Naive thymus-derived CD4-positive, alpha-beta T cell (primary cell): ENCODE measurements around the gene IKZF1. TPM values are rescaled to one million over a fixed set of nuclear protein-coding genes. Genes with fewer than 3 reads are reported as not detected.

Experiments
- ATAC-seq: fragments of 150-1000 bp; cut with Tn5 transposase; 2 replicates; pipeline ENCODE4 v1.10.0; 2021; ENCODE audit warnings: mild to moderate bottlenecking, moderate library complexity
- CTCF ChIA-PET: fragments of 350-600 bp; sonication (Branson Sonifier 250); formaldehyde crosslinking; loops from one replicate; lab custom pipeline; 2021; ENCODE audit warnings: antibody characterized with exemption; lab: Charles Lee
- POLR2A ChIA-PET: fragments of 350-600 bp; sonication (Branson Sonifier 250); formaldehyde crosslinking; loops from one replicate; lab custom pipeline; 2021; ENCODE audit warnings: antibody characterized with exemption, inconsistent platforms; lab: Charles Lee
- DNase-seq, 9 donors: peaks; one replicate each; pipeline versions ENCODE4 v3.0.0 to v3.0.0-alpha.2; 2020 to 2022; ENCODE audit warnings: mixed read lengths in 1 of 9
- H3K27ac ChIP-seq: one replicate; pipeline ENCODE4 v1.7.0; 2013; ENCODE audit warnings: mild to moderate bottlenecking, low read depth, low read length, moderate library complexity
- H3K27me3 ChIP-seq, 2 donors: one replicate each; pipeline ENCODE4 v1.7.0; 2013; ENCODE audit warnings: low read length in 2 of 2, mild to moderate bottlenecking in 2 of 2, moderate library complexity in 2 of 2; ENCODE audit not compliant: control insufficient read depth in 2 of 2, insufficient read depth in 2 of 2
- H3K36me3 ChIP-seq, 3 experiments: 1 replicate in 2 of 3; 2 replicates in 1 of 3; pipeline ENCODE4 v1.7.0; 2013; ENCODE audit warnings: low read length in 3 of 3, mild to moderate bottlenecking in 3 of 3, moderate library complexity in 1 of 3; ENCODE audit not compliant: insufficient read depth in 3 of 3, control insufficient read depth in 2 of 3
- H3K4me1 ChIP-seq, 2 donors: one replicate each; pipeline ENCODE4 v1.7.0; 2013; ENCODE audit warnings: low read length in 2 of 2, mild to moderate bottlenecking in 2 of 2, moderate library complexity in 1 of 2; ENCODE audit not compliant: control insufficient read depth in 2 of 2, insufficient read depth in 2 of 2
- H3K4me3 ChIP-seq: 2 replicates; pipeline ENCODE4 v1.7.0; 2013; ENCODE audit warnings: mild to moderate bottlenecking, low read length
- H3K9me3 ChIP-seq, 3 experiments: 1 replicate in 2 of 3; 2 replicates in 1 of 3; pipeline ENCODE4 v1.7.0; 2013; ENCODE audit warnings: low read length in 3 of 3; ENCODE audit not compliant: control insufficient read depth in 2 of 3
- H3K27ac Mint-ChIP-seq, 9 donors: one replicate each; pipeline ENCODE4 v1.8.0; 2020 to 2022; ENCODE audit warnings: mixed read lengths in 9 of 9, mild to moderate bottlenecking in 8 of 9, moderate library complexity in 5 of 9, inconsistent platforms in 2 of 9
- H3K27me3 Mint-ChIP-seq, 5 donors: one replicate each; pipeline ENCODE4 v1.8.0; 2021 to 2022; ENCODE audit warnings: mixed read lengths in 5 of 5, mild to moderate bottlenecking in 1 of 5
- H3K36me3 Mint-ChIP-seq, 5 donors: one replicate each; pipeline ENCODE4 v1.8.0; 2020 to 2022; ENCODE audit warnings: mixed read lengths in 5 of 5, mild to moderate bottlenecking in 3 of 5, inconsistent platforms in 1 of 5
- H3K4me1 Mint-ChIP-seq, 7 donors: one replicate each; pipeline ENCODE4 v1.8.0; 2020 to 2022; ENCODE audit warnings: mixed read lengths in 7 of 7, mild to moderate bottlenecking in 3 of 7, inconsistent platforms in 1 of 7
- H3K4me3 Mint-ChIP-seq, 10 donors: one replicate each; pipeline ENCODE4 v1.8.0; 2020 to 2022; ENCODE audit warnings: mild to moderate bottlenecking in 10 of 10, mixed read lengths in 10 of 10, moderate library complexity in 6 of 10, inconsistent platforms in 2 of 10
- H3K9me3 Mint-ChIP-seq, 11 donors: one replicate each; pipeline ENCODE4 v1.8.0; 2020 to 2022; ENCODE audit warnings: mixed read lengths in 11 of 11, mild to moderate bottlenecking in 4 of 11, inconsistent platforms in 1 of 11, moderate library complexity in 1 of 11
- intact Hi-C, 2 donors: fragments of 100-400 bp; cut with micrococcal nuclease; formaldehyde crosslinking; loops; one replicate each; pipeline ENCODE4 v1.15.1; 2023
- polyA plus RNA-seq, 2 donors: library from polyadenylated mRNA; unstranded; fragments of 300-500 nt; fragmentation: Illumina TruSeq; gene quantifications; one replicate each; pipeline ENCODE4 v1.2.3, GENCODE V29; 2021
- total RNA-seq, 6 experiments: library from RNA in 5 of 6; stranded (reverse) in 5 of 6; gene quantifications; 1 replicate in 5 of 6; 2 replicates in 1 of 6; pipeline ENCODE4 v1.2.3 and lab custom pipeline; 2021 to 2026

IKZF1 gene
- total and polyA plus RNA-seq, 7 experiments from 2014 or later = 258 to 548 (median 434) TPM

DNA sequence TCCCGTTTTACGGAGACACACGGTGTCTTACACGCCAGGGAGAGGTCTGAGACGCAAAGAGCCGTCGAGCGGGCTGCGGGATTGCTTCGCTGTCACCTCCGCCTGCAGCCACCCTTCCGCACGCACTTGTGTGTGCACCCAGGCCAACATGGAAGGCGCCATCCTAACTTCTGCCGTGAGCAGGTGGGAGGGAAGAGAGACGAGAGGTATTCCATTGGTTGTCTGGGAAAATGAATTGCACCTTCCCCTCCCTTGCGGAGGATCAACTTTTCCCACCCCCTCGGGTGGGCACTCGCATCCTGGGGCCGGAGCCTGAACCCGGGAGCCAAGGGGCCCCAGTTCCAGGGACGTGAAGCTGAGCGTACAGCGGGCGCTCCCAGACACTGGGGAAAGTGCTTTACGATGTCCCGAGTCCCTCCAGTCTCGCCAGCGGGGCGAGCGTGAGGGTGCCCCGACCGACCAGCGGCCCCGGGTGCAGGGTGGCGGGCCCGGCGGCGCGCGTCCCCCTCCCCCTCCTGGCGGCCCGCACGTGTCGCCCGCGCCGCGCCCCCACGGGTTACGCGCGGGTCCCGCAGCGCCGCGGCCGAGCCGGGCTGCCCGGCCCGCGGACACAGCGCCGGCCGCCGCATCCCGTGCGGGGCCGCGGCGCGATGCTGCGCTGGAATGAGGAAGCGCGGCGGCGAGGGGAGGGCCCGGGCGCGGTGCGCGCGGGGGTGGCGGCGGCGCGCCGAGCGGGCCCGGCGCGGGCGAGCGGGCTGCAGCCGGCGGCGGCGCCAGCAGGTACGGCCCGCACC lies 984 bp upstream of the IKZF1 start:
- intact Hi-C loops = loop anchor here (1.0 to 2.0 kb wide), 3 partner anchors 15 to 75 kb away; no protein-coding TSS in a partner anchor
- peaks cover 0 to 4% (median 0%) of the 10 kb centered on the region in 11 donors for H3K9me3 Mint-ChIP-seq
- ChIA-PET POLR2A (interaction anchor here (0.7 to 44.3 kb wide), 9 partner anchors 9 to 115 kb away, joined by 3 to 2368 read pairs (median 9); no protein-coding TSS in a partner anchor), CTCF (interaction anchor here (1.8 to 13.1 kb wide), 2 partner anchors 61 to 97 kb away, joined by 16 to 210 read pairs; no protein-coding TSS in a partner anchor)
- H3K27me3 Mint-ChIP-seq = peaks cover 0 to 5% (median 0%) of the 10 kb centered on the region in 5 donors
- H3K36me3 Mint-ChIP-seq = peaks cover 4 to 38% (median 31%) of the 10 kb centered on the region in 5 donors
- ATAC-seq = peak; percentile 58
- peak in 7 of 9 donors; percentile 43 to 58 (median 52) for DNase-seq
- Histone ChIP-seq H3K27ac (peak overlapping the region; percentile 90), H3K4me3 (peak overlapping the region; percentile 60), H3K36me3 (peaks cover 0 to 14% (median 0%) of the 10 kb centered on the region in 3 experiments), H3K27me3 (no peaks in the 10 kb centered on the region), H3K9me3 (no peaks in the 10 kb centered on the region), H3K4me1 (peaks cover 11 to 33% of the 10 kb centered on the region in 2 donors)
- peaks cover 30 to 53% (median 52%) of the 10 kb centered on the region in 7 donors for H3K4me1 Mint-ChIP-seq
- peak overlapping the region; percentile 76 to 97 (median 92) for H3K4me3 Mint-ChIP-seq
- peak overlapping the region; percentile 76 to 98 (median 95) for H3K27ac Mint-ChIP-seq

- intact Hi-C loops = loop anchor here in 1 of 2 donors (1.0 to 5.0 kb wide), 4 partner anchors 8 to 147 kb away; partner anchors contain the start of gene FIGNL1
Measured at GRCh38 chr7:50304911-50305582, 531 bp downstream of the IKZF1 start.

DNA sequence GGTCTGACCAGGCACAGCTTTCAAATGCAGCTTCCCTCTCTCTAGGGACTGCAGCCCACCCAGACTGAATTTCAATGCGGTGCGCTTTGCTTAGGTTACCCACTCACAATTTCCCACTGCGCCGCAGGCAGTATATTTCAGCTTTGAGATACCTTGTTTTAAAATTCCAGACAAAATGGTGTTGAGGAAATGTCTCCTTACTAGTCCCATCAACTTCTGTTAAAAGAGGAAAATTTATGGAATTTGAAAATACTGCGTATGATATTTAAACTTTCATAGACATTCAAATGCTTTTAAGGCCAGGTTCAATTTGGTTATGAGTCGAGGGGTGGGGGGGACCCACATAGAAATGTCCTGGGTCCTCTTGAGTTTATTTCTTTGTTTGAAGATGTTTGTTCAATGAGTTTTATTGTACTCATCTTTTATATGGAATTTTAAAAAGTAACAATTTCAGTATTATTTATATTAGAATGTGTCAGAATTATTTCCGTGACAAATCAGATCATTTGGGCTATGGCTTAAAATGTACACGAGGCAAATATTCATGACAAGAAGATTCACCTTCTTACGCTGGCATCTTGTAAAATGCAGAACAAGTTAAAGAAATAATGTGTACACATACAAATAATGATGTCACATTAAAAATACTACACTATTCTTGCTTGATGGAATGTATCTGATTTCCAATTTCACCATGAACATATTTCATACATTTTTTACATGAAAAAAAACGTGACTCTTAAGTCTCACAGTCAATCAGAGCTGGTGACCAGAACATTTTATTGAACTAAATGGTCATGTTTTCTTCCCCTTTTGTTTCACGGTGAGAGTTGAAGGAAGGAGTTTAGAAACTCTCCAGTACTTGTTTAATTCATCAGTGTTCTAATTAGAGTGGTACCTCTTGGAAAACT lies 1.3 kb downstream of the IKZF1 start:
- no peak for ATAC-seq
- peaks cover 11 to 53% (median 40%) of the 10 kb centered on the region in 5 donors for H3K36me3 Mint-ChIP-seq
- peaks cover 0 to 4% (median 0%) of the 10 kb centered on the region in 11 donors for H3K9me3 Mint-ChIP-seq
- intact Hi-C loops = loop anchor here in 1 of 2 donors (1.0 to 5.0 kb wide), 7 partner anchors 7 to 163 kb away; partner anchors contain the start of gene FIGNL1
- H3K4me3 ChIP-seq = peak overlapping the region; percentile 84
- H3K4me1 ChIP-seq = peaks cover 20 to 28% of the 10 kb centered on the region in 2 donors
- peak overlapping the region; percentile 91 to 100 (median 99) for H3K4me3 Mint-ChIP-seq
- H3K27me3 Mint-ChIP-seq = peaks cover 0 to 2% (median 0%) of the 10 kb centered on the region in 5 donors
- H3K27me3 ChIP-seq = no peaks in the 10 kb centered on the region
- H3K9me3 ChIP-seq = no peaks in the 10 kb centered on the region
- peak in 1 of 9 donors; percentile 10 for DNase-seq
- peaks cover 0 to 14% (median 0%) of the 10 kb centered on the region in 3 experiments for H3K36me3 ChIP-seq
- H3K27ac ChIP-seq = peak overlapping the region; percentile 90
- peak overlapping the region in 6 of 9 donors; percentile 97 to 100 (median 99) for H3K27ac Mint-ChIP-seq
- CTCF ChIA-PET = interaction anchor here (0.7 to 13.1 kb wide), 15 partner anchors 8 to 99 kb away, joined by 3 to 210 read pairs (median 5); no protein-coding TSS in a partner anchor
- POLR2A ChIA-PET = interaction anchor here (0.9 to 44.3 kb wide), 12 partner anchors 11 to 111 kb away, joined by 3 to 2368 read pairs (median 6); no protein-coding TSS in a partner anchor
- H3K4me1 Mint-ChIP-seq = peaks cover 32 to 54% (median 40%) of the 10 kb centered on the region in 7 donors

More at GRCh38 chr7:50304911-50305582, 531 bp downstream of the IKZF1 start:
- ATAC-seq (peak; percentile 67), DNase-seq (peak in 6 of 9 donors; percentile 66 to 82 (median 74))
- no peaks in the 10 kb centered on the region for H3K9me3 ChIP-seq
- peaks cover 35 to 58% (median 48%) of the 10 kb centered on the region in 7 donors for H3K4me1 Mint-ChIP-seq
- H3K27me3 Mint-ChIP-seq = peaks cover 0 to 2% (median 0%) of the 10 kb centered on the region in 5 donors
- peak overlapping the region; percentile 91 to 100 (median 99) for H3K4me3 Mint-ChIP-seq
- H3K4me3 ChIP-seq = peak overlapping the region; percentile 84
- ChIA-PET POLR2A (interaction anchor here (0.8 to 44.3 kb wide), 16 partner anchors 10 to 113 kb away, joined by 3 to 2368 read pairs (median 5); no protein-coding TSS in a partner anchor), CTCF (interaction anchor here (0.7 to 13.1 kb wide), 12 partner anchors 9 to 99 kb away, joined by 3 to 210 read pairs (median 4); no protein-coding TSS in a partner anchor)
- H3K27ac Mint-ChIP-seq = peak overlapping the region in 6 of 9 donors; percentile 97 to 100 (median 99)
- H3K36me3 Mint-ChIP-seq = peaks cover 11 to 52% (median 40%) of the 10 kb centered on the region in 5 donors
- H3K9me3 Mint-ChIP-seq = peaks cover 0 to 4% (median 0%) of the 10 kb centered on the region in 11 donors
- H3K4me1 ChIP-seq = peaks cover 13 to 27% of the 10 kb centered on the region in 2 donors
- peak overlapping the region; percentile 90 for H3K27ac ChIP-seq
- peaks cover 0 to 14% (median 0%) of the 10 kb centered on the region in 3 experiments for H3K36me3 ChIP-seq
- H3K27me3 ChIP-seq = no peaks in the 10 kb centered on the region

GRCh38 chr7:50306494-50307367 lies 2.2 kb downstream of the IKZF1 start:
- peaks cover 0 to 2% (median 0%) of the 10 kb centered on the region in 5 donors for H3K27me3 Mint-ChIP-seq
- peaks cover 11 to 59% (median 40%) of the 10 kb centered on the region in 5 donors for H3K36me3 Mint-ChIP-seq
- peak overlapping the region in 6 of 9 donors; percentile 97 to 100 (median 99) for H3K27ac Mint-ChIP-seq
- ATAC-seq = no peak
- peak overlapping the region; percentile 84 for H3K4me3 ChIP-seq
- peaks cover 0 to 4% (median 0%) of the 10 kb centered on the region in 11 donors for H3K9me3 Mint-ChIP-seq
- peak overlapping the region; percentile 90 for H3K27ac ChIP-seq
- intact Hi-C loops = loop anchor here (1.0 to 5.0 kb wide), 13 partner anchors 11 to 164 kb away; partner anchors contain the start of gene FIGNL1 (in 1 of the 2)
- H3K4me1 ChIP-seq = peaks cover 28 to 29% of the 10 kb centered on the region in 2 donors
- peaks cover 23 to 54% (median 38%) of the 10 kb centered on the region in 7 donors for H3K4me1 Mint-ChIP-seq
- H3K9me3 ChIP-seq = no peaks in the 10 kb centered on the region
- H3K36me3 ChIP-seq = peaks cover 0 to 14% (median 0%) of the 10 kb centered on the region in 3 experiments
- H3K27me3 ChIP-seq = no peaks in the 10 kb centered on the region
- peak in 3 of 9 donors; percentile 13 to 46 (median 14) for DNase-seq
- peak overlapping the region; percentile 91 to 100 (median 99) for H3K4me3 Mint-ChIP-seq
- POLR2A ChIA-PET = interaction anchor here (0.9 to 44.3 kb wide), 9 partner anchors 13 to 97 kb away, joined by 3 to 2368 read pairs (median 10); no protein-coding TSS in a partner anchor
- CTCF ChIA-PET = interaction anchor here (0.7 to 13.1 kb wide), 10 partner anchors 9 to 100 kb away, joined by 3 to 210 read pairs (median 6); no protein-coding TSS in a partner anchor
